Measurements from ENCODE around the gene PLCB4.

DNA sequence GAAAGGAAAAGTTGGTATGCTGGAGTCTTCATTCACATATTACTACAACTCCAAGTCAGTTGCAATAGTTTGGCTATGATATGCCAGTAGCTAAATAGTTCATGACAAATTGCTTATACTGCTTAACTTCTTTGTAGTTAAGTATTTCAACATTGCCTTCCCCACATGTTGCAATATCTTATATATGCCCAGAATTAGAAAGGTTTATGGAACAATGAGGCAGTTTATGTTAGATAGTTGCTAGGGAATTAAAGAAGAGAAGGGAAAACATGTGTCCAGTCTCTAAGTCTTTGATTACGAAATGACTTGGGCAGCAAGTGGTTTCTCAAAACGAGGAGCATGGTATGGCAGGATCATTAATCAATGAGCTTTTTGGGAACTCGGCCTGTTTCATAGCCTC, 145.8 kb downstream of the PLCB4 start:
- TF ChIP-seq, protein P1, sequence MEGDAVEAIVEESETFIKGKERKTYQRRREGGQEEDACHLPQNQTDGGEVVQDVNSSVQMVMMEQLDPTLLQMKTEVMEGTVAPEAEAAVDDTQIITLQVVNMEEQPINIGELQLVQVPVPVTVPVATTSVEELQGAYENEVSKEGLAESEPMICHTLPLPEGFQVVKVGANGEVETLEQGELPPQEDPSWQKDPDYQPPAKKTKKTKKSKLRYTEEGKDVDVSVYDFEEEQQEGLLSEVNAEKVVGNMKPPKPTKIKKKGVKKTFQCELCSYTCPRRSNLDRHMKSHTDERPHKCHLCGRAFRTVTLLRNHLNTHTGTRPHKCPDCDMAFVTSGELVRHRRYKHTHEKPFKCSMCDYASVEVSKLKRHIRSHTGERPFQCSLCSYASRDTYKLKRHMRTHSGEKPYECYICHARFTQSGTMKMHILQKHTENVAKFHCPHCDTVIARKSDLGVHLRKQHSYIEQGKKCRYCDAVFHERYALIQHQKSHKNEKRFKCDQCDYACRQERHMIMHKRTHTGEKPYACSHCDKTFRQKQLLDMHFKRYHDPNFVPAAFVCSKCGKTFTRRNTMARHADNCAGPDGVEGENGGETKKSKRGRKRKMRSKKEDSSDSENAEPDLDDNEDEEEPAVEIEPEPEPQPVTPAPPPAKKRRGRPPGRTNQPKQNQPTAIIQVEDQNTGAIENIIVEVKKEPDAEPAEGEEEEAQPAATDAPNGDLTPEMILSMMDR (IDR thresholded peaks at IDR 0.05; ENCODE audit: insufficient read depth, low read length, poor library complexity, severe bottlenecking): no peak
- no peak for TF ChIP-seq EZH2phosphoT487 (conservative IDR thresholded peaks at IDR 0.05; ENCODE audit: low read length)

Measured in SU-DHL-6 (cell line).